Activated gamma-delta T cell (primary cell): ENCODE measurements around the gene MED8.
"Not testable (repeated sequence)": the region's sequence is repeated elsewhere in the genome, so short reads cannot be mapped to it uniquely, and the experiment has no call there.

Experiments
- DNase-seq: peaks from one replicate; lab custom pipeline; 2025; lab: John Stamatoyannopoulos, UW

Gene MED8

GRCh38 chr1:43421976-43422750 lies 32.6 kb upstream of the MED8 start:
- DNase-seq, result no peak

- no peak for DNase-seq
These were observed 31.8 kb upstream of the MED8 start for GRCh38 chr1:43421396-43421795.

- DNase-seq, result no peak
These were observed 31.3 kb upstream of the MED8 start for GRCh38 chr1:43420874-43421273.

GRCh38 chr1:43419627-43420425 lies 30.2 kb upstream of the MED8 start:
- no peak for DNase-seq

GRCh38 chr1:43418858-43419257 lies 29.3 kb upstream of the MED8 start:
- no peak for DNase-seq

GRCh38 chr1:43415901-43416300 lies 26.3 kb upstream of the MED8 start:
- DNase-seq, result no peak

GRCh38 chr1:43414634-43415223 lies 25.1 kb upstream of the MED8 start:
- no peak for DNase-seq

- not testable (repeated sequence) for DNase-seq
These were observed 23.8 kb upstream of the MED8 start for GRCh38 chr1:43413426-43413825.

- DNase-seq, result no peak
These were observed 21.0 kb upstream of the MED8 start for GRCh38 chr1:43410571-43410970.

GRCh38 chr1:43405876-43406234 lies 16.3 kb upstream of the MED8 start:
- no peak for DNase-seq

GRCh38 chr1:43405219-43405875 lies 15.7 kb upstream of the MED8 start:
- DNase-seq, result no peak

- no peak for DNase-seq
These were observed 14.8 kb upstream of the MED8 start for GRCh38 chr1:43404353-43404752.

- DNase-seq, result no peak
These were observed 12.7 kb upstream of the MED8 start for GRCh38 chr1:43402089-43402865.

- DNase-seq, result not testable (repeated sequence)
These were observed 10.8 kb upstream of the MED8 start for GRCh38 chr1:43400441-43400840.

- DNase-seq, result no peak
These were observed 8.6 kb upstream of the MED8 start for GRCh38 chr1:43398227-43398626.

GRCh38 chr1:43396059-43396458 lies 6.5 kb upstream of the MED8 start:
- DNase-seq, result no peak

GRCh38 chr1:43395523-43395922 lies 5.9 kb upstream of the MED8 start:
- no peak for DNase-seq

GRCh38 chr1:43392702-43393101 lies 3.1 kb upstream of the MED8 start:
- no peak for DNase-seq

- no peak for DNase-seq
These were observed 987 bp downstream of the MED8 start for GRCh38 chr1:43388613-43389012.

- no peak for DNase-seq
These were observed 1.5 kb downstream of the MED8 start for GRCh38 chr1:43387976-43388599.

GRCh38 chr1:43386676-43387075 lies 2.9 kb downstream of the MED8 start:
- DNase-seq, result no peak
